ENCODE measurements around the gene PPP2R5D.
"Not testable (repeated sequence)": the region's sequence is repeated elsewhere in the genome, so short reads cannot be mapped to it uniquely, and the experiment has no call there.

The PPP2R5D gene

GRCh38 chr6:42996513-42996912, 12.1 kb downstream of the PPP2R5D start:
- DNase-seq, result no peak

- not testable (repeated sequence) for DNase-seq
Measured at GRCh38 chr6:42998205-42998604, 13.8 kb downstream of the PPP2R5D start.

- DNase-seq, result no peak
Measured at GRCh38 chr6:43001843-43002242, 17.5 kb downstream of the PPP2R5D start.

- DNase-seq, result no peak
Measured at GRCh38 chr6:43005844-43006243, 21.5 kb downstream of the PPP2R5D start.

- DNase-seq, result no peak
Measured at GRCh38 chr6:43006251-43006650, 21.9 kb downstream of the PPP2R5D start.

- DNase-seq, result no peak
Measured at GRCh38 chr6:43007126-43007525, 22.8 kb downstream of the PPP2R5D start.

- DNase-seq, result peak; percentile 47
Measured at GRCh38 chr6:43009124-43009523, 24.8 kb downstream of the PPP2R5D start.

GRCh38 chr6:43011207-43011606, 26.8 kb downstream of the PPP2R5D start:
- DNase-seq, result no peak

GRCh38 chr6:43012364-43012763, 28.0 kb downstream of the PPP2R5D start:
- no peak for DNase-seq

- DNase-seq, result no peak
Measured at GRCh38 chr6:43013097-43013842, 28.9 kb downstream of the PPP2R5D start.

GRCh38 chr6:43013843-43014433, 29.6 kb downstream of the PPP2R5D start, which contains the start of the genes KLHDC3 and MEA1:
KLHDC3 (plus strand) TSS chr6:43014249; CDS start chr6:43017193, 2,944 bp downstream.
MEA1 (minus strand) TSS chr6:43013946; CDS start chr6:43013813, 133 bp downstream.
- DNase-seq, result peak; percentile 97

- no peak for DNase-seq
Measured at GRCh38 chr6:43014434-43014909, 30.1 kb downstream of the PPP2R5D start.

- DNase-seq, result no peak
Measured at GRCh38 chr6:43016176-43016942, 32.0 kb downstream of the PPP2R5D start.

GRCh38 chr6:43016943-43017334, 32.6 kb downstream of the PPP2R5D start:
- no peak for DNase-seq

- no peak for DNase-seq
Measured at GRCh38 chr6:43019152-43019551, 34.8 kb downstream of the PPP2R5D start.

- no peak for DNase-seq
Measured at GRCh38 chr6:43020052-43020705, 35.8 kb downstream of the PPP2R5D start.

- DNase-seq, result no peak
Measured at GRCh38 chr6:43020847-43021246, 36.5 kb downstream of the PPP2R5D start.

- DNase-seq, result peak; percentile 72
Measured at GRCh38 chr6:43021270-43022047, 37.1 kb downstream of the PPP2R5D start, which contains the start of gene RRP36. RRP36 (plus strand) TSS chr6:43021623; CDS start chr6:43021655, 32 bp downstream.

- no peak for DNase-seq
Measured at GRCh38 chr6:43024436-43024835, 40.1 kb downstream of the PPP2R5D start.

GRCh38 chr6:43026365-43026764, 42.0 kb downstream of the PPP2R5D start:
- DNase-seq, result no peak

- DNase-seq, result no peak
Measured at GRCh38 chr6:43029120-43029519, 44.8 kb downstream of the PPP2R5D start.

- DNase-seq, result no peak
Measured at GRCh38 chr6:43032326-43032725, 48.0 kb downstream of the PPP2R5D start.
